IMR-90 (cell line): ENCODE data around the gene LALBA. TPM values are rescaled to one million over a fixed set of nuclear protein-coding genes. Genes with fewer than 3 reads are reported as not detected.

Source experiments
- ATAC-seq: fragments of 200-7000 bp; cut with Tn5 transposase; 2 replicates; pipeline ENCODE4 v1.9.1; 2020; ENCODE audit warnings: low read depth, mild to moderate bottlenecking, moderate library complexity
- Bru-seq: library from RNA; stranded (reverse); fragments of 400-500 nt; gene quantifications from one replicate; lab custom pipeline; 2021; lab: Mats Ljungman, UMichigan
- BruChase-seq, 2 experiments: library from RNA; stranded (reverse); fragments of 400-500 nt; gene quantifications; one replicate each; lab custom pipeline; 2021; lab: Mats Ljungman, UMichigan
- BruUV-seq: library from RNA; stranded (reverse); fragments of 400-500 nt; replicated peaks from 2 replicates; lab custom pipeline; 2021; lab: Mats Ljungman, UMichigan
- CTCF ChIA-PET: fragments of 300-600 bp; formaldehyde crosslinking; extraction: SDS; loops from one replicate; lab custom pipeline; 2021; ENCODE audit warnings: antibody characterized with exemption; lab: Yijun Ruan, JAX
- POLR2A ChIA-PET: fragments of 300-600 bp; sonication (Branson Sonifier 250); formaldehyde crosslinking; loops from one replicate; lab custom pipeline; 2022; ENCODE audit warnings: antibody characterized with exemption; ENCODE audit not compliant: unreplicated experiment; lab: Charles Lee
- DNase-seq: peaks from one replicate; pipeline ENCODE4 v3.0.0; 2013
- H2AFZ ChIP-seq: replicated peaks from 2 replicates; pipeline ENCODE3; 2013; ENCODE audit warnings: low read length, mild to moderate bottlenecking; ENCODE audit not compliant: poor library complexity
- H2AK5ac ChIP-seq: 2 replicates; pipeline ENCODE4 v1.6.1; 2013; ENCODE audit warnings: low read depth, low read length, inconsistent platforms
- H2AK9ac ChIP-seq: replicated peaks from 2 replicates; pipeline ENCODE3; 2013; ENCODE audit warnings: mild to moderate bottlenecking, low read depth, low read length, moderate library complexity; ENCODE audit not compliant: poor library complexity
- H2BK120ac ChIP-seq: 2 replicates; pipeline ENCODE4 v1.6.1; 2013; ENCODE audit warnings: low read depth, low read length, inconsistent platforms
- H2BK15ac ChIP-seq: 3 replicates; pipeline ENCODE4 v1.6.1; 2013; ENCODE audit warnings: low read depth, low read length, inconsistent platforms
- H2BK20ac ChIP-seq: 2 replicates; pipeline ENCODE4 v1.6.1; 2013; ENCODE audit warnings: low read depth, mild to moderate bottlenecking, inconsistent platforms, low read length, moderate library complexity
- H2BK5ac ChIP-seq: 2 replicates; pipeline ENCODE4 v1.6.1; 2013; ENCODE audit warnings: mild to moderate bottlenecking, low read depth, low read length, inconsistent platforms; ENCODE audit not compliant: poor library complexity, severe bottlenecking
- H3K14ac ChIP-seq: replicated peaks from 2 replicates; pipeline ENCODE4 v1.6.1; 2013; ENCODE audit warnings: low read depth, low read length, inconsistent platforms
- H3K18ac ChIP-seq: 2 replicates; pipeline ENCODE4 v1.6.1; 2013; ENCODE audit warnings: low read depth, low read length, control low read depth
- H3K23ac ChIP-seq: 2 replicates; pipeline ENCODE4 v1.6.1; 2013; ENCODE audit warnings: low read depth, low read length, inconsistent platforms
- H3K27ac ChIP-seq: 2 replicates; pipeline ENCODE4 v1.5.1; 2013; ENCODE audit warnings: mild to moderate bottlenecking, control low read depth, low read length; ENCODE audit not compliant: insufficient read depth
- H3K27me3 ChIP-seq: 2 replicates; pipeline ENCODE4 v1.6.1; 2013; ENCODE audit warnings: low read length; ENCODE audit not compliant: control insufficient read depth, insufficient read depth
- H3K36me3 ChIP-seq: 2 replicates; pipeline ENCODE4 v1.6.1; 2013; ENCODE audit warnings: low read length, mixed read lengths; ENCODE audit not compliant: control insufficient read depth, insufficient read depth
- H3K4ac ChIP-seq: 2 replicates; pipeline ENCODE4 v1.6.1; 2013; ENCODE audit warnings: low read depth, low read length, inconsistent platforms
- H3K4me1 ChIP-seq: 2 replicates; pipeline ENCODE4 v1.6.1; 2013; ENCODE audit warnings: low read length, mixed read lengths; ENCODE audit not compliant: control insufficient read depth, insufficient read depth
- H3K4me2 ChIP-seq: 2 replicates; pipeline ENCODE4 v1.6.1; 2013; ENCODE audit warnings: low read depth, mild to moderate bottlenecking, control low read depth, low read length, moderate library complexity
- H3K4me3 ChIP-seq: 2 replicates; pipeline ENCODE4 v1.5.1; 2013; ENCODE audit warnings: low read depth, mild to moderate bottlenecking, control low read depth, low read length, moderate library complexity; ENCODE audit not compliant: insufficient read depth
- H3K56ac ChIP-seq: 2 replicates; pipeline ENCODE4 v1.6.1; 2013; ENCODE audit warnings: low read length, inconsistent platforms; ENCODE audit not compliant: insufficient read depth; ENCODE audit errors: extremely low read depth
- H3K79me1 ChIP-seq, 2 experiments: 2 replicates each; pipeline ENCODE4 v1.6.1; 2013; ENCODE audit warnings: low read length in 2 of 2, inconsistent platforms in 1 of 2, low read depth in 1 of 2
- H3K9ac ChIP-seq: 2 replicates; pipeline ENCODE4 v1.6.1; 2013; ENCODE audit warnings: low read depth, low read length, control low read depth
- H3K9me1 ChIP-seq: 2 replicates; pipeline ENCODE4 v1.6.1; 2013; ENCODE audit warnings: low read length, inconsistent platforms; ENCODE audit not compliant: insufficient read depth
- H3K9me3 ChIP-seq: 2 replicates; pipeline ENCODE4 v1.6.1; 2013; ENCODE audit warnings: low read length; ENCODE audit not compliant: control insufficient read depth, insufficient read depth
- H4K20me1 ChIP-seq: 2 replicates; pipeline ENCODE4 v1.6.1; 2013; ENCODE audit warnings: low read length, inconsistent platforms; ENCODE audit not compliant: insufficient read depth
- H4K5ac ChIP-seq: 2 replicates; pipeline ENCODE4 v1.6.1; 2013; ENCODE audit warnings: mild to moderate bottlenecking, low read depth, low read length, control low read depth
- H4K8ac ChIP-seq, 2 experiments: 2 replicates each; pipeline ENCODE4 v1.6.1; 2013; ENCODE audit warnings: low read depth in 2 of 2, low read length in 2 of 2, control low read depth in 1 of 2, inconsistent platforms in 1 of 2
- H4K91ac ChIP-seq: 2 replicates; pipeline ENCODE4 v1.6.1; 2013; ENCODE audit warnings: low read depth, low read length, inconsistent platforms; ENCODE audit not compliant: insufficient read depth
- MAFK ChIP-seq: IDR thresholded peaks from 2 replicates; pipeline ENCODE4 v1.6.1; 2012; ENCODE audit warnings: low read depth, low read length, improper control_type of control experiment
- NFE2L2 ChIP-seq: fragments of 150-350 bp; IDR thresholded peaks from 2 replicates; pipeline ENCODE4 v1.6.1; 2016; ENCODE audit warnings: low read depth, mild to moderate bottlenecking, low read length
- RFX5 ChIP-seq: IDR thresholded peaks from 2 replicates; pipeline ENCODE4 v1.8.0; 2012; ENCODE audit warnings: low read depth, mild to moderate bottlenecking, low read length, moderate library complexity
- USF2 ChIP-seq: fragments of 150-350 bp; IDR thresholded peaks from 2 replicates; pipeline ENCODE4 v1.6.1; 2017; ENCODE audit warnings: mild to moderate bottlenecking, antibody characterized with exemption, low read length, low read depth
- WGBS, 2 experiments: methylation state at CpG; one replicate each; pipeline versions ENCODE4 v1.1.5 to v1.1.7; 2013; ENCODE audit warnings: missing lambda C conversion rate in 2 of 2; ENCODE audit not compliant: insufficient read length in 1 of 2; ENCODE audit errors: extremely low coverage in 2 of 2; 5-methylcytosine and 5-hydroxymethylcytosine counted together
- dilution Hi-C: fragments of 300-500 bp; cut with HindIII; formaldehyde crosslinking; loops from one replicate; pipeline ENCODE4 v1.14.3; 2018; ENCODE audit warnings: low sequenced_read_pairs; ENCODE audit not compliant: unreplicated experiment
- in situ Hi-C: fragments of 300-500 bp; cut with MboI; formaldehyde crosslinking; loops from 3 replicates; pipeline ENCODE4 v1.14.3; 2019; ENCODE audit warnings: low sequenced_read_pairs, inconsistent platforms, mixed read lengths
- intact Hi-C: fragments of 100-400 bp; cut with micrococcal nuclease; formaldehyde crosslinking; loops from 2 replicates; pipeline ENCODE4 v1.10.0; 2022
- long read RNA-seq: library from polyadenylated mRNA; unstranded; transcript quantifications from one replicate; pipeline ENCODE4 v2.0.0, GENCODE V29; 2021; ENCODE audit not compliant: unreplicated experiment
- polyA plus RNA-seq, 3 experiments: library from polyadenylated mRNA; depleted of rRNA; stranded (reverse); fragments of >200 nt; gene quantifications; 2 replicates each; pipeline ENCODE4 v1.2.3, GENCODE V29; 2012; ENCODE audit warnings: low replicate concordance in 1 of 3
- total RNA-seq: library from RNA; depleted of rRNA; stranded (reverse); fragments of >200 nt; gene quantifications from 2 replicates; pipeline ENCODE4 v1.2.3, GENCODE V29; 2012; rRNA removed

The LALBA gene
- total RNA-seq (not detected in 2 replicates), polyA plus RNA-seq (2012; rRNA removed) (not detected in 2 replicates), Bru-seq, nascent RNA (not detected), BruChase-seq, experiment 1, labeled RNA remaining after a 6-hour chase (percentile 10 among the genes with signal in this experiment), BruChase-seq, experiment 2, labeled RNA remaining after a 2-hour chase (percentile 12 among the genes with signal in this experiment)
- not detected in 2 replicates for polyA plus RNA-seq (2012; cell fraction: cytosol; rRNA removed)
- polyA plus RNA-seq (2012; cell fraction: nucleus; rRNA removed; ENCODE audit: low replicate concordance) = not detected in 2 replicates
- long read RNA-seq = 0 reads

GRCh38 chr12:48569946-48570345 is at the start of gene LALBA:
Gene LALBA (minus strand): TSS chr12:48570046. CDS start chr12:48570020, 26 bp downstream.
- no peak within 1 kb of the TSS for H3K14ac ChIP-seq
- H3K56ac ChIP-seq = no peak within 1 kb of the TSS
- H3K18ac ChIP-seq = no peak within 1 kb of the TSS
- intact Hi-C loops = no loop called here
- ATAC-seq (no peak), DNase-seq (no peak)
- no CpG with 5 or more reads among the region's 1 CpG for WGBS, 2 experiments
- no TSS peak for BruUV-seq
- no peak within 1 kb of the TSS for H2AFZ ChIP-seq
- no peak within 1 kb of the TSS for H2BK20ac ChIP-seq
- CTCF ChIA-PET = no interaction called here
- H2BK15ac ChIP-seq = no peak within 1 kb of the TSS
- no peak within 1 kb of the TSS for H2AK9ac ChIP-seq
- H2AK5ac ChIP-seq = no peak within 1 kb of the TSS
- POLR2A ChIA-PET = no interaction called here
- dilution Hi-C loops = no loop called here
- H3K9me3 ChIP-seq = no peaks in the 10 kb centered on the region
- no peak within 1 kb of the TSS for H4K91ac ChIP-seq
- H3K4me3 ChIP-seq = no peak within 1 kb of the TSS
- no peaks in the 10 kb centered on the region for H3K36me3 ChIP-seq
- no peaks in the 10 kb centered on the region for H3K79me1 ChIP-seq
- no peak within 1 kb of the TSS for H3K27ac ChIP-seq
- no peaks in the 10 kb centered on the region for H3K4me1 ChIP-seq
- no peak within 1 kb of the TSS for H3K4ac ChIP-seq
- TF ChIP-seq USF2 = no peak
- no peak for TF ChIP-seq RFX5
- no peak for TF ChIP-seq NFE2L2
- no peak for TF ChIP-seq MAFK
- H3K9me1 ChIP-seq = no peaks in the 10 kb centered on the region
- H3K9ac ChIP-seq = no peak within 1 kb of the TSS
- H2BK5ac ChIP-seq = no peak within 1 kb of the TSS
- no peak within 1 kb of the TSS for H3K23ac ChIP-seq
- no peaks in the 10 kb centered on the region; the same call in 1 of the 2 replicates for H3K27me3 ChIP-seq
- H3K4me2 ChIP-seq = no peak within 1 kb of the TSS
- in situ Hi-C loops = no loop called here
- no peak within 1 kb of the TSS for H2BK120ac ChIP-seq
- no peak within 1 kb of the TSS for H4K8ac ChIP-seq
- no peaks in the 10 kb centered on the region for H4K20me1 ChIP-seq
- no peak within 1 kb of the TSS for H4K5ac ChIP-seq
